Fibroblast of the aortic adventitia (primary cell): ENCODE results near the gene UBL3. TPM values are rescaled to one million over a fixed set of nuclear protein-coding genes. Genes with fewer than 3 reads are reported as not detected.

Source experiments
- DNase-seq: peaks from one replicate; pipeline ENCODE4 v3.0.0-alpha.2; 2010; ENCODE audit warnings: low read depth
- H3K4me3 ChIP-seq: 2 replicates; pipeline ENCODE4 v1.5.1; 2011; ENCODE audit warnings: low read depth, mild to moderate bottlenecking, control low read depth, low read length, moderate library complexity
- CTCF ChIP-seq: IDR thresholded peaks from 2 replicates; pipeline ENCODE4 v1.5.1; 2011; ENCODE audit warnings: mild to moderate bottlenecking, low read length, control low read depth, inconsistent platforms; ENCODE audit not compliant: insufficient read depth
- total RNA-seq: library from RNA; depleted of rRNA; stranded (reverse); fragments of >200 nt; gene quantifications from 2 replicates; pipeline ENCODE4 v1.2.3, GENCODE V29; 2012; ENCODE audit warnings: low replicate concordance

Gene UBL3
- total RNA-seq, 1 donor: 57.7 TPM

DNA sequence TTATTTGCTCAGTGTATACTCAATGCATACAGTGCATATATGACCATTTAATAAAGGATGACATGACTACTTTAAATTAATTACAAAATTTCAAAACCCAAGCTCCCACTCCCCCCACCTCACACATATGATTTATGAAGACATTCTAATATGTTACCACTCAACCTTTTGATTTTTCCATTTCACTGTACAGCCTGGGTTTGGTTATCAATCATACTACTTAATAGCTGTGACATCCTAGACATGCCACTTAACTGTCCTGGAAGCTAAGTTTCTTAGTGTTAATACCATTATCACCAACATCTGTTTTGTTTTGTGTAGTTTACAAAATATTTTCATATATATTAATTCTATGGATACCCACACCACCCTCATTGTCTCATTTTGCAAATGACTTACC lies 42.2 kb downstream of the UBL3 start:
- H3K4me3 ChIP-seq: no peak overlapping the region
- no peak for DNase-seq
- TF ChIP-seq CTCF: no peak

DNA sequence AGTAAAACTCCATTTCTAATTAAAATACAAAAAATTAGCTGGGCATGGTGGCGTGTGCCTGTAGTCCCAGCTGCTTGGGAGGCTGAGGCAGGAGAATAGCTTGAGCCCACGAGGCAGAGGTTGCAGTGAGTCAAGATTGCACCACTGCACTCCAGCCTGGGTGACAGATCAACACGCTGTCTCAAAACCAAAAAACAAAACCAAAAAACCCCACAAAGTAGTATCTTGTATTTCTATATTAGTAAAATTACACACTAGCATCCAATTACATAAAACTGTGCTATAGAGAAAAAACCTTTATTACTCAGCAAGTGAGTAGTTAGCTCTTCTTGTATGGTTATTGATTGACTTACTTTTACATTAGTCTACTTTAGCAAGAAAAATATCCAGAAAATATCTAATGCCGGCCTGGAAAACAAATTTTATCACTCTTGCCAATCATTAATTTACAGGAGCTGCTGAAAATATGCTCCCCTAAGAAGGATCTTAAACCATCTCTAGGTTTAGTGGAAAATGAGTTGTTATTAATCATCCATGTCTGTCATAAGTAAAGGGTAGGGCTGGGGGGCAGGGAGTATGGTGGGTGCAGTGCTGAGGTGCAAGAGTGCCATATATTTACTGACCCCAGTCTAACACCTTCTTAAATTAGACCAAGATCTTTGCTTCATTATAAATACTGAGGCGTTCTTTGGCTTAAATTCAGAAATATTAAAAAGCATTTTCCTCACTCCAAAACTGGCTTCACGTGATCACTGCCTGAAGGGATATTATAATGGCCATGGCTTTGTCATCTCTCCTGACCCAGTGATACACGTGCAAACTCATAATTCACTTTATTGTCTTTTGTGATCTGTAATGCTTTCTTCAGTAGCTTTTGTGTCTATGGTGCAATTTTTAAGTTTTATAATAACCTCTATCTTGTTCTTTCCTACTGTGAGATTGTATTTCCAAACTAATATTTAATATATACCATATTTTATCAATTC lies 44.1 kb downstream of the UBL3 start:
- no peak for DNase-seq
- TF ChIP-seq CTCF: no peak
- H3K4me3 ChIP-seq: no peak overlapping the region

DNA sequence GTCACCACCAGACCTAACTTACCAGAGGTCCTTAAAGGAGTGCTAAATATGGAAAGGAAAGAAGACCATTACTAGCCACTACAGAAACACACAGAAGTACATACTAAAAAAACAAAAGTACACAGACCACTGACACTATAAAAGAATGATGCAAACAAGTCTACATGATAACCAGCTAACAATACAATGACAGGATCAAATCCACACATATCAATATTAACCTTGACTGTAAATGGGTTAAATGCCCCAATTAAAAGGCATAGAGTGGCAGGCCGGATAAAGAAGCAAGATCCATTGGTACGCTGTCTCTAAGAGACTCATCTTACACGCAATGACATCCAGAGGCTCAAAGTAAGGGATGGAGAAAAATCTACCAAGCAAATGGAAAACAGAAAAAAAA lies 47.2 kb downstream of the UBL3 start:
- no peak for TF ChIP-seq CTCF
- H3K4me3 ChIP-seq: no peak overlapping the region
- no peak for DNase-seq

- TF ChIP-seq CTCF: no peak
- no peak overlapping the region for H3K4me3 ChIP-seq
- DNase-seq: peak; percentile 45
Measured at GRCh38 chr13:29802621-29803020, 47.8 kb downstream of the UBL3 start.

GRCh38 chr13:29801737-29802305 lies 48.6 kb downstream of the UBL3 start:
- DNase-seq: no peak
- H3K4me3 ChIP-seq: no peak overlapping the region
- TF ChIP-seq CTCF: no peak

GRCh38 chr13:29801102-29801501 lies 49.3 kb downstream of the UBL3 start:
- no peak for TF ChIP-seq CTCF
- H3K4me3 ChIP-seq: no peak overlapping the region
- DNase-seq: no peak
